GM18858 (cell line): ENCODE results near the gene CEP63.
"Not testable (repeated sequence)": the region's sequence is repeated elsewhere in the genome, so short reads cannot be mapped to it uniquely, and the experiment has no call there.

Experiments used
- ATAC-seq: cut with Tn5 transposase; IDR thresholded peaks from one replicate; pipeline ENCODE4 v1.9.1; 2021; ENCODE audit not compliant: unreplicated experiment

The CEP63 gene

DNA sequence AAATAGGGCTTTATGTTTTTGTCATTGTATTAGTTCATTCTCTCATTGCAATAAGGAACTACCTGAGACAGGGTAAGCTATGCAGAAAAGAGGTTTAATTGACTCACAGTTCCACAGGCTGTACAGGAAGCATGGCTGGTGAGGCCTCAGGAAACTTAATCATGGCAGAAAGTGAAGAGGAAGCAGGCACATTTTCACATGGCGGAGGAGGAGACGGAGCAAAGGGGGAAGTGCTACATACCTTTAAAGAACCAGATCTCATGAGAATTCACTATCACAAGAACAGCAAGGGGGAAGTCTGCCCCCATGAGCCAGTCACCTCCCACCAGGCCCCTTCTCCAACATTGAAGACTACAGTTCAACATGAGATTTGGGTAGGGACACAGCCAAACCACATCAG, 25.6 kb downstream of the CEP63 start:
- ATAC-seq, result no peak

DNA sequence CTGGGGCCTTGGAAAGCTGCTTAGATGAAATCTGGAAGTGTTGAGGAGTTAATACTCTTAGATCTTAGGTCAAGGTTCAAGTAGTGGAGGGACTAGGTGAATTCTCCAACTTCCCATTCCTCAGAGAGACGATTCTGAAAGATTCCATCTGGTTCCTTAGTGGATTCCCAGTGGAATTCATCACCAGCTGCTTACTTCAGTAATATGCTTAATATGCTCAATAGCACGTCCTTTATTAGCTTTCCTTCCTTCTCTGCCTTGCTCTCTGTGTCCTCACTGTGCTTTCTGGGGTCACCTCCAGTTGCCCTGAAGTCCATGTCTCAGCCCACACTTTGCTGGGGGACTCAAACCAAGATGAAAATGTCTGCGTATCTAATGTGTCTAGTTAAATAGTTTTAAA, 31.0 kb downstream of the CEP63 start:
- no peak for ATAC-seq

DNA sequence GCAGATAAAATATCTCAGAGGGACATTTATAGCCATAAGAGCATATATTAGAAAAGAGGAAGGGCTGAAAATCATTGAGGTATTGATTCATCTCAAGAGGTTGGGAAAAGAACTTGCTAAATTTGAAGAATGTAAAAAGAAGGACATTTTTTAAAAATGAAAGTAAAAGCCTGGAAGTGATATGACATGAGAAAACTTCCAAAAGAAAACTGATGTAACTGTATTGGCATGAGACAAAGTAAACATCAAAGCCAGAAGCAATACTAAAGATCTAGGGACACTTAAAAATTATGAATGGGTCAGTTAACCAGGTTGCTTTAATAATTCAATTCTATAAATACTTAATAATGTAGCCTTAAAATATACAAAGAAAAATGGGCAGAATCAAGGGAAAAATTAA, 31.9 kb downstream of the CEP63 start:
- ATAC-seq, result no peak

DNA sequence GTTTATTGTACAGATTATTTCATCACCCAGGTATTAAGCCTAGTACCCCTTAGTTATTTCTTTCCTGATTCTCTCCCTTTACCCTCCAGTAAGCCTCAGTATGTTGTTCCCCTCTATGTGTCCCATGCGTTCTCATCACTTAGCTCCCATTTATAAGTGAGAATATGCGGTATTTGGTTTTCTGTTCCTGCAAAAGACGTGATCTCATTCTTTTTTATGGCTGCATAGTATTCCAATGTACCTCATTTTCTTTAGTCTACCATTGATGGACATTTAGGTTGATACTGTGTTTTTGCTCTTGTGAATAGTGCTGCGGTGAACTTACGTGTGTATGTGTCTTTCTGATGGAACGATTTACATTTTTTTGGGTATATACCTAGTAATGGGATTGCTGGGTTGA, 36.7 kb downstream of the CEP63 start:
- no peak for ATAC-seq

DNA sequence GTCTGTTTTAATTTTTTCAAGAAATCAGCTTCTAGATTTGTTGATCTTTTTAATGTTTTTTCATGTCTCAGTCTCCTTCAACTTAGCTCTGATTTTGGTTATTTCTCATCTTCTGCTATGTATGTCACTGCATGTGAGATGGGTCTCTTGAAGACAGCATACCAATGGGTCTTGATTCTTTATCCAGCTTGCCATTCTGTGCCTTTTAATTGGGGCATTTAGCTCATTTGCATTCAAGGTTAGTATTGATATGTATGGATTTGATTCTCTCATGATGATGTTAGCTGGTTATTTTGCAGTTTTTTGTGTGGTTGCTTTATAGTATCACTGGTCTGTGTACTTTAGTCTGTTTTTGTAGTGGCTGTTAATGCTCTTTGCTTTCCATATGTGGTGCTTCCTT, 39.4 kb downstream of the CEP63 start:
- no peak for ATAC-seq

DNA sequence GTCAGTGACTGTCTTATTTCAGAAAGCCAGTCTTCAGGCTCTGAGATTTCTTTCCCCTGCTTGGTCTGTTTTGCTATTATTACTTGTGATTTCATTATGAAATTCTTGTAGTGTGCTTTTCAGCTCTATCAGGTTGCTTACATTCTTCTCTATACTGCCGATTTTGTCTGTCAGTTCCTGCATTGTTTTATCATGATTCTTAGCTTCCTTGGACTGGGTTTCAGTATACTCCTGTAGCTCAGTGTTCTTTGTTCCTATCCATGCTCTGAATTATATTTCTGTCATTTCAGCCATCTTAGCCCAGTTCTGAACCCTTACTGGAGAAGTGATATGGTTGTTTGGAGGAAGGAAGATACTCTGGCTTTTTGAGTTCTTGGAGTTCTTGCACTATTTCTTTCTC, 40.5 kb downstream of the CEP63 start:
- no peak for ATAC-seq

DNA sequence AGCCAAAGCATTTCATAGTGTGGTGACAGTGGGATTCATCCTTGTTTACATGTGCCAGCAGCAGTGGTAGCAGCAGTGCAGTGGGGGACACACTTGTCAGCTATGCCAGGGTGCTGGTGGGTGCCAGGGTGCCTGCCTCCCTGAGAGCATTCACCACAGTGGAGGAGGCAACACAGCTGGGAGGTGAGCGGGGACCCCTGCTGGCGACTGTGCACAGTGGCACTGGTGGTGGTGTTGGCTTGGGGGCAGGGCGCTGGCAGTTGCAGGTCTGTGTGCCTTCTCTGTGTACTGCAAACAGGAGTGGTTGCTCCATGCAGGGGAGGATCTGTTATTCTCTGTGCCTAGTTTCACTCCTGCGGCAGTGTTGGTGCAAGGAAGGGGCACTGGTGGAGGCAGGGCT, 41.2 kb downstream of the CEP63 start:
- ATAC-seq, result no peak

DNA sequence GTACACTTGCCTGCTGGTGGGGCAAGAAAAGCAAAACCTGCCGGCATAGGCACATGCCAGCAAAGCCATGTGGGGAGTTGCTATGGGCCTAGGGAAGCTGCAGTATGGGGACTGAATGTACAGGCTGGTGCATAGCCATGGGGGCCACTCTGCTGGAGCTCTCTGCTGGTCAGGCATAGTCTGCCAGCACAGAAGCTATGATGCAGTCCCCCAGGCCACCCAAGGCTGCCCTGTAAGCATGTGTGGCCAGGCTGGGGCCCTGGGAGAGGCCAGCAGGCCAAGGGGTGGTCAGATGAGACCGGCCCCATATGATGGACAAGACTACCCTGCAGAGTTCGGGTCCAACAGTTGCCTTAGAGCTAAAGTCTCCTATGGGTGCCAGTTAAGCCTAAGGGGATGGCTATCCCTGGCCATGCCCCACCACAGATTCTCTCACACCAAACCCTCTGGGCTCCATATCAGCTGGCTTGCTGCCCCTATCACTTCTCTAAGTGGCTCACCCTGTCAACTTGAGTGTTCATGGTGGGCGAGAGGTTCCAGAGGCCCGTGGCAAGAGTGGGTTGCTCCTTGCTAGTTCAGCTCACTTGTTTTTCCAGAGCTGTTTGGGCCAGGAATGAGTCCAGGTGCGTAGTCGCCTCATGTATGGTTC, 41.8 kb downstream of the CEP63 start:
- ATAC-seq, result no peak

DNA sequence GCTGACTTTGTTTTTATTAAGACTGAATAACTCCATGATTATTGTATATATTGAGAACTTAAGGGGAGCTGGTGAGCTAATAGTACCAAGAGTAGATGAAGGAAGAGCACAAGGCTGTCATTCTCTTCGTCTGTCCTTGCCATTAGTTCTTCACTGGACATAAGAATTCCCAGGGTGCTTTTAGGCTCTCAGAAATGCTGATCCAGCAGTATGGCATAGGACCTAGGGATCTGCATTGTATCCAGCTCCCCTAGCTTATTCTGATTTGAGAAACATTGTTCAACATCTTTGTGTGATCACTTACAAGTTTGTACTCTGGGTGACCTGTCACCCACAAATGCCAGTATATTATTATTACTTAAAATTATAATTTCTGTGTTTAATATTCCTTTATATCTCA, 47.6 kb downstream of the CEP63 start:
- ATAC-seq, result no peak

DNA sequence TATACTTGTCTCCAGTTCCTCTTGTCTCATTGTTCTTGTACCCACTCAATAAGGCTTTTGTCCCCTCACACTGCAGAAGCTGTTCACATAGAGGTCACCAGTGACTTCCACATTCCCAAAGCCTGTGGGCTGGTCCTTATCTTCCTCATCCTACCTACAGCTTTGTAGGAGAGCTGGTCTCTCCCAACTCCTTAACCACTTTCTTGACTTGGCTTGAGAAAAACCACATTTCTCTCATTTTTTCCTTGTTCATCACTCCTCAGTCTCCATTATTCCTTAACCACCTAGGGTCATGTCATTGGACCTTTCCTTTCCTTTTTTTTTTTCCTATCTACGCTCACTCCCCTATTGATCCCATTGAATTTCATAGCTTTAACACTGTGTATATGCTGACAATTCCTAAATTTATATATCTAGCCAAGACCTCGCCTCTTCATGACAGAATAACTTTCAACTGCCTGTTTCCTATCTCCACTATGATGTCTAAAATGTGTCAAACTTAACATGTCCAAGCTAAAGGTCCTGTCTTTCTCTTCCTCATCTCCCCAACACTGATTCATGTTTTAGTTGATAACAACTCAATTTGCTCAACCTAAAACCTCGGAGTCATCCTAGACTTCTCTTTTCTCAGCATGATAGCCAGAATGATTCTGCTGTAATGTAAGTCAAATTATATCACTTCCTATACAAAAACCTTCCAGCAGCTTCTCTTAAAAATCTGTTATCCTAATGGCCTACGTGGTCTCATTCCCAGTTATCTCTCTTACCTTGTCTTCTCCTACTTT, 49.5 kb downstream of the CEP63 start:
- no peak for ATAC-seq

DNA sequence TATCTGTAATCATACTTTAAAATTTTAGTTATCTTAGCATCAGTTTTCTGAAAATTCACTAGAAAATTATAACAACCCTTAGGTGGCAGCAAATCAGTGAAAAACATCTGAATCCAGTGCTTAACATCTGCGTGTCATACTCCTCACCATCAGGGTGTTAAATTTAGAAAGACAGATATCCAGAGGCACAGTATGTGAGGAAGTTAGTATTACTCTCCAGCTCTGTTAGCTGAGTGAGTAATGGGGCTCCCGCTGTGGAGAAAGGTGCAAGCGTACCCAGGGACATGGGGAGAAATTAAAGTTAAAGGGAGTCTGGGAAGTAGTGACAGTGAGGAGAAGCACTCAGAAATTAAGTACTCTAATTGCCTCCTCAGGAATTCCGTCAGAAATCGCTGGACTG, 50.9 kb downstream of the CEP63 start:
- no peak for ATAC-seq

DNA sequence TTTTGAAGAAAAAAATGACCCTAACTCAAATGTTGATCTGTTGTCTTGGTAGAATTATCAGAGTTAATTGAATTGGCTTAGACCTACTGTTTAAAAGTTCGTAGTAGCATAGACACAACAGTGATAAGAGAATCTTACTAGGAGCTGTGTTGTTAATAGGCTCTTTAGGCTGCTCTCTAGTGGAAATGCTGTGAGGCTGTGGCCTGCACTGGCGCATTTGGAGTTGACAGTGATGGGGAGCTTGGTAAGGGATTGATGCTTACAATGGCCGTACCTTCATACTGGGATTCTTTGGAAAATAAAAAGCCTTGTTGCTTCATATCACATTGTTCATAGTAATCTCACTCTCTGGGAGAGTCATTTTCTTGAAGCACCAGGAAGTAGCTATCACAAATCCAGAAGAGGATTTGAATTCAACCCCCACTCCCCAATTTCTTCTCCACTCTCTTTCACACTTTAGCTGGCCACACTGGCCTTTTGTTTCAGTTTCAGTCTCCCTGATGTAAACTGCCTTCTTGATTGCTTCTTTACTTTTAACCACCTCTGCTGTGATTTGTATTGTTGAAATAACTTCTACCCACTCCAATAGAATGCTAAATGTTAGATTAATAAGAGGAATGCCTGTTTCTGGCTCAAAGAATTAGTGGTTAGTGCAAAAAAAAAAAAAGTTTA, 56.6 kb downstream of the CEP63 start:
- ATAC-seq, result no peak

DNA sequence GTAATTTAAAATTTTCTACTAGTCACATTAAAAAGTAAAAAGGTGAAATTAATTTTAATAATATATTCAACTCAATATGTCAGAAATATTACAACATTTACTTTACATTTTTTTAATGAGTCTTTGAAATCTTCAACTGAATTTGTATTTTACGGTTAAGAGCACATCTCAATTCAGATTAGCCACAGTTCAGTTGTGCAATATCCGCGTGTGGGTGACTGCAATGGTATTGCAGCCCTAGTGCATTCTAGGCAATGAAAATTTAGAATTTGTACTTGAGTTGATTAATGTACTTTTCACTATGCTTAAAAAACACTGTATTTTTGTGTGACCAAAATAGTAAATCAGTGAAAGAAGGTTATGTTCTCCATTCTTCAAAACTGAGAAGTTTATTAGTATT, 57.3 kb downstream of the CEP63 start:
- no peak for ATAC-seq

DNA sequence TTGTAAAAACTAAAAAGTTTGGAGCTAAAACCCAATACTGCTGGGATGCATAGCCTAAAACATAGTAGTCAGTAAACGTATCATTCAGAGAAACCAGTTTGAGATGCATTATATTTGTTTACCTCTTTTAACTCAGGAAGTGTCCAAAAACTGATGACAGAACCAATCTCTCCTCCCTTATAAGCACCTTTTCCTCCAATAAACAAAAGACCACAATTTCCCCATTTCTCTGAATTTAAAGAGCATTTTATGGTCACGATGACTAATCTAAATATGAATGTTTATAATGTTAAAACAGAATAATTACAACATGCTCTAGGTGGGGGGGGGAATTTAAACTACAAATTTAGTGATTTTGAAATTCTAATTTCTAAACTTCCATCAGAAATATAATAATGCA, 58.5 kb downstream of the CEP63 start:
- ATAC-seq, result no peak

DNA sequence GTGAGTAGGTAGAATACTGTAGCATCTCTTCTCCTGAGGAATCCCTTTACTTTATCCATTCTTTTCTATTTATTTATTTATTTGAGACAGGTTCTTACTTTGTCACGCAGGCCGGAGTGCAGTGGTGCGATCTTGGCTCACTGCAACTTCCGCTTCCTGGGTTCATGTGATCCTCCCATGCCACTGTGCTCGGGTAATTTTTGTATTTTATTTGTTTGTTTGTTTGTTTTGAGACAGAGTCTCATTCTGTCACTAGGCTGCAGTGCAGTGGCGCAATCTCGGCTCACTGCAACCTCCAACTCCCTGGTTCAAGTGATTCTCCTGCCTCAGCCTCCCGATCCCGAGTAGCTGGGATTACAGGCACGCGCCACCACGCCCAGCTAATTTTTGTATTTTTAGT, 58.9 kb downstream of the CEP63 start:
- not testable (repeated sequence) for ATAC-seq

DNA sequence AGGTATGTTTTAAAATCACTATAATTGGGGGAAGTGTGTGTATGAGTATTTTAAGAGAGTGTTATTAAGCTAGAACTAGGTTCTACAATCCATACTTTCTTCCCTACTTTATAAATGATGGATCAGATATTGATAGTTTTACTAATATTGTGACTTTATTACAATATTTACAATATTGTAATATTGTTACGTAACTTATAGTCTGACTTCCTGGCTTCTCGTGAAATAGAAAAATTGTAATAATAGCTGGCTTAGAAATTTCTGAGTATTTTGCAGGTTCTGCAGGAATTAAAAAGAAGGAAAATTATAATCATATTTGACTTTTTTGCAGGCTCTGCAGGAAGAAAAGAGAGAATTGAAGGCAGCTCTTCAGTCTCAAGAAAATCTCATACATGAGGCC, 60.0 kb downstream of the CEP63 start:
- ATAC-seq, result no peak

DNA sequence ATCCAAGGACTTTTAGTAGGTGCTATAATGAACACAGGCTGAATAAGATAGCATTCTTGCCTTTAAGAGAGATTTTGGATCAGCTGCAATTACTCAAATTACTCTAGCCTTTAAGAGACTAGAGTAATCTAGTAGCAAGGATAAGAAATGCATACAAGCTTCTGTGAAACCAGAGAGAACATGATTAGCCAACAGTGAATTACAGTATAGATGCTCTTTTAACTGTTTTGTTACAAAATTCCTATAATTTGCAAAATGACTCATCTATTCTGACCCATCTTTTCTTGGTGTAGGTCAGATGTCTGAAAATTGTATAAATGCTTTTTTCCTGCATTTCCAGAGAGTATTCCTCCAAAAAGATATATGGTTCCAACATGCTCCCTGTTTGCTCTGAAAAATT, 66.9 kb downstream of the CEP63 start:
- ATAC-seq, result no peak

DNA sequence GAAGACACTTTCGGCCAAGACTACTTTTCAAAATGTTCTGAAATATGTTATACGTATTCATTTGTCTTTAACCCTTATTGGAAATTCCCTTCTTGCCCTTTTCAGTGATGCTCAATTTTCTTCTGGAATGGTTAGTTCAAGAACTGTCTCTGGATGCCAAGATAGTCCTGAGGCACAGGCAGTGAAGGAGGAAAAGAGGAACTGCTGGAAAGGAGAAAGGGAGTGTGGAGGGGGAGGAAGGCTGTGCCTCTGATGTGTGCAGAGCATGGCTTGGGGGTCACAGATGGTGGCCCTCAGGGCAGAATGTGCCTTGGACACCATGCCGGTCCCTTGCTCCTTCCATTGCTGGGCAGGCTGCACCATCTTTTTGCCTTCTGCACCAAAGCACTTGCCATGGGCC, 73.7 kb downstream of the CEP63 start:
- no peak for ATAC-seq

DNA sequence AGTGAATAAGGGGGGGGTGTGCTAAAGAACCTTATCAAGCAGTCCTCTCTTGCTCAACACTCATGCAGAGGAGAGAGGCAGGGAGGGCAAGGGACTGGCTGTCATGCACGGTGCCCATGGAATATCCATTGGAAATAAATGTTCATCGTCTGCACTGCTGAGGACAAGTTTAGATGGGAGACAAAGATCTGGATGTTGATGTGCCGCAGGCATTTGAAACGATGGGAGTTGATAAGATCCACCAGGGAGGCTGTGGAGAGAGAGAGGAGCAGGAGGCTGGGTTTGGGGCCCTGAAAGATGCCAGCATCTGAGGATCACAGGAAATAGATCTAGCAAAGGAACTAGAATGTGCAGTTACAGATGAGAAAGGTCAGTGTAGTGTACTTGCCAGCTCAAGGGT, 76.2 kb downstream of the CEP63 start:
- no peak for ATAC-seq

DNA sequence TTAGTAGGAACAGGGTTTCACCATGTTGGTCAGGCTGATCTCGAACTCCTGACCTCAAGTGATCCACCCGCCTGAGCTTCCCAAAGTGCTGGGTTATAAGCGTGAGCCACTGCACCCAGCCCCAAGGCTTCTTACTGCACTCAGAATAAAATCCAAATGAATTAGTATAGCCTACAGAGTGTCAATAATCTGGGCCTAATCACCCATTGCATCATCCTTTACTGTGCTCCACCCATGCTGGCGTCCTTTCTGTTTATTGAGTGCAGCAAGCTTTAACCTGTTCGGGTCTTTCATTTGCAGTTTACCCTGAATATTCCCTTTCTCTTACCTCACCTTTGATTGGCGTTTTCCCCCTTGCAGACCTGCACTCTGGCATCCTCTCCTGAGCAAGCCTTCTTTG, 77.7 kb downstream of the CEP63 start:
- no peak for ATAC-seq

DNA sequence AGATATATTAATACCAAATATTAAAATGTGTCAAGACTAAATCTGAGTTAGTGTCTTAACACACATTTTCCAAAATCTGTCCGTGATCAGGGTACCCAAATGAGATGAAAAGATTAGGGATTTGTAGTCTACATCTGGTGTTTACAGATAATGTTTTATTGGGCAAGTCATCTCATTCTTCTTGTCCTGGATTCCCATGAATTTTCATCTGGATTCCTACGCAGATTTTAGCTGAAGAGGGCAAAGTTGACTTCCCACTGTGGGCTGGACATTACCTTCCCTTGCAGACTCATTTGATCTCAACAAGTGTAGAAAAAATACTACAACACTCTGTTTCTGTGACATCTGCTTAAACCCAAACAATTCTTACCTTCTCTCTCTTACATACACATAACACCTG, 79.1 kb downstream of the CEP63 start:
- no peak for ATAC-seq

DNA sequence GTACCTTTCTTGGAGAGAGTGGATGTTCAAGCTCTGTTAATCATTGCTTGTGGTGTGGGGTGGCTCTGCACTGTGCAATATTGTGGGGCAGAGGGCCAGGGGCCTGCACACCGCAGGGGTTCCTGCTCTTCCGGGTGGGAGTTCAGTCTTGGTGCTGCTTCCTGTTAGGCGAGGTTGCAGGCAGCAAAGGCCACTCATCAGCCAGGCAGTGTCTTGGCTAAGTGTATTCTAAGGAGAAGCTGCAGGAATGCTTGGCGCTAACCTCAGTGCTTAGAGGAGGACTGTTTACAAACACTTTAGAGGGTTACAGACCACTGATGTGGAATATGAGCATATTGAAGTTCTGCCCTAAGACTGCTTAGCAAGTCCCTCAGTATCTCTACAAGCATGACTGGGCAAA, 81.7 kb downstream of the CEP63 start:
- ATAC-seq, result no peak
